ENCODE data around the gene SAMD14. TPM values are rescaled to one million over a fixed set of nuclear protein-coding genes. Genes with fewer than 3 reads are reported as not detected.

Gene SAMD14
- total RNA-seq, 1 donor from 2014 or later, result 3.6 TPM

GRCh38 chr17:50107790-50108414 is 22.1 kb downstream of the SAMD14 start:
- Mint-ChIP-seq H3K27ac (no peak overlapping the region), H3K4me3 (no peak overlapping the region), H3K36me3 (ENCODE audit: low read depth) (peaks cover 4% of the 10 kb centered on the region), H3K4me1 (ENCODE audit: low read depth) (no peaks in the 10 kb centered on the region), H3K9me3 (no peaks in the 10 kb centered on the region), H3K27me3 (ENCODE audit: insufficient read depth) (peaks cover 1% of the 10 kb centered on the region)
- intact Hi-C loops (cut with micrococcal nuclease), result no loop called here
- no peak for DNase-seq (ENCODE audit: low spot score)

- Mint-ChIP-seq H3K27ac (no peak overlapping the region), H3K4me1 (ENCODE audit: low read depth) (no peaks in the 10 kb centered on the region), H3K4me3 (no peak overlapping the region), H3K9me3 (no peaks in the 10 kb centered on the region), H3K36me3 (ENCODE audit: low read depth) (peaks cover 4% of the 10 kb centered on the region), H3K27me3 (ENCODE audit: insufficient read depth) (peaks cover 1% of the 10 kb centered on the region)
- no peak for DNase-seq (ENCODE audit: low spot score)
- intact Hi-C loops (cut with micrococcal nuclease), result no loop called here
These were observed 23.4 kb downstream of the SAMD14 start for GRCh38 chr17:50106393-50107131.

- Mint-ChIP-seq H3K4me1 (ENCODE audit: low read depth) (peaks cover under 1% of the 10 kb centered on the region), H3K36me3 (ENCODE audit: low read depth) (peaks cover 4% of the 10 kb centered on the region), H3K4me3 (no peak overlapping the region), H3K9me3 (no peaks in the 10 kb centered on the region), H3K27ac (no peak overlapping the region), H3K27me3 (ENCODE audit: insufficient read depth) (peaks cover 1% of the 10 kb centered on the region)
- DNase-seq (ENCODE audit: low spot score), result no peak
- intact Hi-C loops (cut with micrococcal nuclease), result no loop called here
These were observed 24.1 kb downstream of the SAMD14 start for GRCh38 chr17:50105811-50106210.

- peaks cover 1% of the 10 kb centered on the region for H3K27me3 Mint-ChIP-seq (ENCODE audit: insufficient read depth)
- H3K4me3 Mint-ChIP-seq, result no peak overlapping the region
- no peak overlapping the region for H3K27ac Mint-ChIP-seq
- H3K9me3 Mint-ChIP-seq, result no peaks in the 10 kb centered on the region
- H3K4me1 Mint-ChIP-seq (ENCODE audit: low read depth), result peaks cover 11% of the 10 kb centered on the region
- H3K36me3 Mint-ChIP-seq (ENCODE audit: low read depth), result peaks cover 4% of the 10 kb centered on the region
- intact Hi-C loops (cut with micrococcal nuclease), result no loop called here
- DNase-seq (ENCODE audit: low spot score), result no peak
These were observed 26.0 kb downstream of the SAMD14 start for GRCh38 chr17:50103941-50104340.

- H3K4me3 Mint-ChIP-seq, result no peak overlapping the region
- DNase-seq (ENCODE audit: low spot score), result no peak
- no peak overlapping the region for H3K27ac Mint-ChIP-seq
- no peaks in the 10 kb centered on the region for H3K9me3 Mint-ChIP-seq
- intact Hi-C loops (cut with micrococcal nuclease), result no loop called here
- H3K36me3 Mint-ChIP-seq (ENCODE audit: low read depth), result peaks cover 6% of the 10 kb centered on the region
- no peaks in the 10 kb centered on the region for H3K27me3 Mint-ChIP-seq (ENCODE audit: insufficient read depth)
- H3K4me1 Mint-ChIP-seq (ENCODE audit: low read depth), result peaks cover 11% of the 10 kb centered on the region
These were observed 26.7 kb downstream of the SAMD14 start for GRCh38 chr17:50103252-50103651.

GRCh38 chr17:50102164-50102991 is 27.6 kb downstream of the SAMD14 start:
- peaks cover 7% of the 10 kb centered on the region for H3K36me3 Mint-ChIP-seq (ENCODE audit: low read depth)
- no peak overlapping the region for H3K4me3 Mint-ChIP-seq
- no peak for DNase-seq (ENCODE audit: low spot score)
- H3K27me3 Mint-ChIP-seq (ENCODE audit: insufficient read depth), result no peaks in the 10 kb centered on the region
- peaks cover 11% of the 10 kb centered on the region for H3K4me1 Mint-ChIP-seq (ENCODE audit: low read depth)
- no peak overlapping the region for H3K27ac Mint-ChIP-seq
- H3K9me3 Mint-ChIP-seq, result no peaks in the 10 kb centered on the region
- intact Hi-C loops (cut with micrococcal nuclease), result no loop called here

- peaks cover 6% of the 10 kb centered on the region for H3K36me3 Mint-ChIP-seq (ENCODE audit: low read depth)
- H3K27me3 Mint-ChIP-seq (ENCODE audit: insufficient read depth), result no peaks in the 10 kb centered on the region
- intact Hi-C loops (cut with micrococcal nuclease), result no loop called here
- H3K4me1 Mint-ChIP-seq (ENCODE audit: low read depth), result peaks cover 11% of the 10 kb centered on the region
- no peak for DNase-seq (ENCODE audit: low spot score)
- no peak overlapping the region for H3K4me3 Mint-ChIP-seq
- H3K27ac Mint-ChIP-seq, result no peak overlapping the region
- no peaks in the 10 kb centered on the region for H3K9me3 Mint-ChIP-seq
These were observed 28.4 kb downstream of the SAMD14 start for GRCh38 chr17:50101346-50102163.

GRCh38 chr17:50100921-50101345 is 29.0 kb downstream of the SAMD14 start:
- no peaks in the 10 kb centered on the region for H3K27me3 Mint-ChIP-seq (ENCODE audit: insufficient read depth)
- H3K27ac Mint-ChIP-seq, result no peak overlapping the region
- intact Hi-C loops (cut with micrococcal nuclease), result no loop called here
- no peak for DNase-seq (ENCODE audit: low spot score)
- H3K4me1 Mint-ChIP-seq (ENCODE audit: low read depth), result peaks cover 15% of the 10 kb centered on the region
- no peak overlapping the region for H3K4me3 Mint-ChIP-seq
- no peaks in the 10 kb centered on the region for H3K9me3 Mint-ChIP-seq
- peaks cover 6% of the 10 kb centered on the region for H3K36me3 Mint-ChIP-seq (ENCODE audit: low read depth)

- Mint-ChIP-seq H3K36me3 (ENCODE audit: low read depth) (peaks cover 6% of the 10 kb centered on the region), H3K27me3 (ENCODE audit: insufficient read depth) (no peaks in the 10 kb centered on the region), H3K4me3 (no peak overlapping the region), H3K4me1 (ENCODE audit: low read depth) (peaks cover 20% of the 10 kb centered on the region), H3K9me3 (no peaks in the 10 kb centered on the region), H3K27ac (no peak overlapping the region)
- intact Hi-C loops (cut with micrococcal nuclease), result no loop called here
- no peak for DNase-seq (ENCODE audit: low spot score)
These were observed 29.5 kb downstream of the SAMD14 start for GRCh38 chr17:50100480-50100883.

- Mint-ChIP-seq H3K4me1 (ENCODE audit: low read depth) (peaks cover 31% of the 10 kb centered on the region), H3K36me3 (ENCODE audit: low read depth) (peaks cover 6% of the 10 kb centered on the region), H3K9me3 (no peaks in the 10 kb centered on the region), H3K4me3 (no peak overlapping the region), H3K27ac (no peak overlapping the region), H3K27me3 (ENCODE audit: insufficient read depth) (peaks cover under 1% of the 10 kb centered on the region)
- intact Hi-C loops (cut with micrococcal nuclease), result no loop called here
- DNase-seq (ENCODE audit: low spot score), result no peak
These were observed 31.0 kb downstream of the SAMD14 start for GRCh38 chr17:50099003-50099402.

GRCh38 chr17:50098583-50098982 is 31.4 kb downstream of the SAMD14 start:
- Mint-ChIP-seq H3K4me1 (ENCODE audit: low read depth) (peaks cover 31% of the 10 kb centered on the region), H3K4me3 (no peak overlapping the region), H3K36me3 (ENCODE audit: low read depth) (peaks cover 6% of the 10 kb centered on the region), H3K27me3 (ENCODE audit: insufficient read depth) (peaks cover 2% of the 10 kb centered on the region), H3K9me3 (no peaks in the 10 kb centered on the region), H3K27ac (no peak overlapping the region)
- no peak for DNase-seq (ENCODE audit: low spot score)
- intact Hi-C loops (cut with micrococcal nuclease), result no loop called here

GRCh38 chr17:50097926-50098325 is 32.0 kb downstream of the SAMD14 start:
- no peak overlapping the region for H3K4me3 Mint-ChIP-seq
- intact Hi-C loops (cut with micrococcal nuclease), result no loop called here
- H3K4me1 Mint-ChIP-seq (ENCODE audit: low read depth), result peaks cover 31% of the 10 kb centered on the region
- peaks cover 2% of the 10 kb centered on the region for H3K27me3 Mint-ChIP-seq (ENCODE audit: insufficient read depth)
- no peaks in the 10 kb centered on the region for H3K9me3 Mint-ChIP-seq
- H3K36me3 Mint-ChIP-seq (ENCODE audit: low read depth), result peaks cover 6% of the 10 kb centered on the region
- H3K27ac Mint-ChIP-seq, result no peak overlapping the region
- no peak for DNase-seq (ENCODE audit: low spot score)

Measured in activated T-helper 1 cell treated with anti-CD3 and anti-CD28 coated beads, Interleukin-12 subunit alpha, Interleukin-12 subunit beta, Interleukin-2, Interleukin-4 antibody, amounts not matched to agents 30 ng/mL and 10 ng/mL and 1 ng/mL, durations not matched to agents 14 hours and 24 hours and 36 hours (primary cell).